Loucy (cell line): ENCODE data around the gene ZNRF3.

ENCODE experiments used
- EZH2phosphoT487 ChIP-seq: fragments of 200-600 bp; IDR thresholded peaks from 2 replicates; pipeline ENCODE4 v1.6.1; 2018; ENCODE audit warnings: antibody characterized with exemption, mild to moderate bottlenecking, moderate library complexity, borderline replicate concordance
- TF ChIP-seq, protein P1 (sequence below): fragments of 200-600 bp; sonication (generic); conservative IDR thresholded peaks from 2 replicates; pipeline ENCODE4 v1.5.1; 2014; ENCODE audit warnings: mild to moderate bottlenecking, antibody characterized with exemption, low read length

- TF ChIP-seq, protein P1, sequence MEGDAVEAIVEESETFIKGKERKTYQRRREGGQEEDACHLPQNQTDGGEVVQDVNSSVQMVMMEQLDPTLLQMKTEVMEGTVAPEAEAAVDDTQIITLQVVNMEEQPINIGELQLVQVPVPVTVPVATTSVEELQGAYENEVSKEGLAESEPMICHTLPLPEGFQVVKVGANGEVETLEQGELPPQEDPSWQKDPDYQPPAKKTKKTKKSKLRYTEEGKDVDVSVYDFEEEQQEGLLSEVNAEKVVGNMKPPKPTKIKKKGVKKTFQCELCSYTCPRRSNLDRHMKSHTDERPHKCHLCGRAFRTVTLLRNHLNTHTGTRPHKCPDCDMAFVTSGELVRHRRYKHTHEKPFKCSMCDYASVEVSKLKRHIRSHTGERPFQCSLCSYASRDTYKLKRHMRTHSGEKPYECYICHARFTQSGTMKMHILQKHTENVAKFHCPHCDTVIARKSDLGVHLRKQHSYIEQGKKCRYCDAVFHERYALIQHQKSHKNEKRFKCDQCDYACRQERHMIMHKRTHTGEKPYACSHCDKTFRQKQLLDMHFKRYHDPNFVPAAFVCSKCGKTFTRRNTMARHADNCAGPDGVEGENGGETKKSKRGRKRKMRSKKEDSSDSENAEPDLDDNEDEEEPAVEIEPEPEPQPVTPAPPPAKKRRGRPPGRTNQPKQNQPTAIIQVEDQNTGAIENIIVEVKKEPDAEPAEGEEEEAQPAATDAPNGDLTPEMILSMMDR, result no peak
- no peak for TF ChIP-seq EZH2phosphoT487
These were observed 170.9 kb downstream of the ZNRF3 start for GRCh38 chr22:29054251-29054767.
